ENCODE data around the gene MLLT3. TPM values are rescaled to one million over a fixed set of nuclear protein-coding genes. Genes with fewer than 3 reads are reported as not detected.

Gene MLLT3
- total RNA-seq, 1 experiment from 2014 or later: 24.4 TPM

GRCh38 chr9:20404192-20404813 lies 218.0 kb downstream of the MLLT3 start:
- H3K4me3 ChIP-seq (ENCODE audit: low read depth, low read length): no peak overlapping the region
- peaks cover 16% of the 10 kb centered on the region for H3K36me3 Mint-ChIP-seq (ENCODE audit: insufficient read depth, unreplicated experiment)
- peaks cover 8% of the 10 kb centered on the region for H3K4me1 Mint-ChIP-seq (ENCODE audit: low read depth, unreplicated experiment)
- no peaks in the 10 kb centered on the region for H3K9me3 Mint-ChIP-seq (ENCODE audit: unreplicated experiment)
- H3K27ac Mint-ChIP-seq (ENCODE audit: unreplicated experiment): no peak overlapping the region
- no peak for TF ChIP-seq CTCF (IDR thresholded peaks at IDR 0.05; ENCODE audit: insufficient read depth in 1 of 2, low read depth in 1 of 2, low read length in 1 of 2, severe bottlenecking in 1 of 2, unreplicated experiment in 1 of 2)
- H3K4me3 Mint-ChIP-seq (ENCODE audit: unreplicated experiment): no peak overlapping the region
- H3K36me3 ChIP-seq (ENCODE audit: control insufficient read depth, insufficient read depth, low read length): no peaks in the 10 kb centered on the region
- BruUV-seq (replicated peaks): no TSS peak
- ChIA-PET CTCF (no interaction called here), POLR2A (no interaction called here)
- H3K9me3 ChIP-seq: no peaks in the 10 kb centered on the region
- H3K4me1 ChIP-seq: peaks cover 21% of the 10 kb centered on the region
- no peaks in the 10 kb centered on the region for H3K27me3 ChIP-seq (replicated peaks; ENCODE audit: control insufficient read depth, insufficient read depth, low read length)
- no peaks in the 10 kb centered on the region for H3K27me3 Mint-ChIP-seq (ENCODE audit: insufficient read depth, unreplicated experiment)
- DNase-seq: no peak
- intact Hi-C loops (cut with micrococcal nuclease; ENCODE audit: unreplicated experiment): no loop called here

GRCh38 chr9:20403346-20403745 lies 219.0 kb downstream of the MLLT3 start:
- POLR2A ChIA-PET: no interaction called here
- Mint-ChIP-seq H3K36me3 (ENCODE audit: insufficient read depth, unreplicated experiment) (peaks cover 16% of the 10 kb centered on the region), H3K4me1 (ENCODE audit: low read depth, unreplicated experiment) (peaks cover 8% of the 10 kb centered on the region), H3K9me3 (ENCODE audit: unreplicated experiment) (no peaks in the 10 kb centered on the region), H3K27me3 (ENCODE audit: insufficient read depth, unreplicated experiment) (no peaks in the 10 kb centered on the region), H3K27ac (ENCODE audit: unreplicated experiment) (no peak overlapping the region), H3K4me3 (ENCODE audit: unreplicated experiment) (no peak overlapping the region)
- Histone ChIP-seq H3K36me3 (ENCODE audit: control insufficient read depth, insufficient read depth, low read length) (no peaks in the 10 kb centered on the region), H3K27me3 (replicated peaks; ENCODE audit: control insufficient read depth, insufficient read depth, low read length) (no peaks in the 10 kb centered on the region), H3K9me3 (no peaks in the 10 kb centered on the region), H3K4me3 (ENCODE audit: low read depth, low read length) (no peak overlapping the region), H3K4me1 (peaks cover 21% of the 10 kb centered on the region)
- no peak for DNase-seq
- BruUV-seq (replicated peaks): no TSS peak
- CTCF ChIA-PET: no interaction called here
- intact Hi-C loops (cut with micrococcal nuclease; ENCODE audit: unreplicated experiment): no loop called here
- TF ChIP-seq CTCF (IDR thresholded peaks at IDR 0.05; ENCODE audit: insufficient read depth in 1 of 2, low read depth in 1 of 2, low read length in 1 of 2, severe bottlenecking in 1 of 2, unreplicated experiment in 1 of 2): no peak

GRCh38 chr9:20402273-20402875 lies 219.9 kb downstream of the MLLT3 start:
- ChIA-PET CTCF (no interaction called here), POLR2A (no interaction called here)
- Histone ChIP-seq H3K4me1 (peaks cover 23% of the 10 kb centered on the region), H3K4me3 (ENCODE audit: low read depth, low read length) (no peak overlapping the region), H3K36me3 (ENCODE audit: control insufficient read depth, insufficient read depth, low read length) (no peaks in the 10 kb centered on the region), H3K27me3 (replicated peaks; ENCODE audit: control insufficient read depth, insufficient read depth, low read length) (no peaks in the 10 kb centered on the region), H3K9me3 (no peaks in the 10 kb centered on the region)
- DNase-seq: no peak
- H3K36me3 Mint-ChIP-seq (ENCODE audit: insufficient read depth, unreplicated experiment): peaks cover 16% of the 10 kb centered on the region
- no peak for TF ChIP-seq CTCF (IDR thresholded peaks at IDR 0.05; ENCODE audit: insufficient read depth in 1 of 2, low read depth in 1 of 2, low read length in 1 of 2, severe bottlenecking in 1 of 2, unreplicated experiment in 1 of 2)
- peaks cover 8% of the 10 kb centered on the region for H3K4me1 Mint-ChIP-seq (ENCODE audit: low read depth, unreplicated experiment)
- no peaks in the 10 kb centered on the region for H3K9me3 Mint-ChIP-seq (ENCODE audit: unreplicated experiment)
- H3K27ac Mint-ChIP-seq (ENCODE audit: unreplicated experiment): no peak overlapping the region
- intact Hi-C loops (cut with micrococcal nuclease; ENCODE audit: unreplicated experiment): no loop called here
- no peak overlapping the region for H3K4me3 Mint-ChIP-seq (ENCODE audit: unreplicated experiment)
- no peaks in the 10 kb centered on the region for H3K27me3 Mint-ChIP-seq (ENCODE audit: insufficient read depth, unreplicated experiment)
- BruUV-seq (replicated peaks): no TSS peak

Measured in Caco-2 (cell line).